Measurements from ENCODE around the gene EPS15. TPM values are rescaled to one million over a fixed set of nuclear protein-coding genes. Genes with fewer than 3 reads are reported as not detected.
"Not testable (repeated sequence)": the region's sequence is repeated elsewhere in the genome, so short reads cannot be mapped to it uniquely, and the experiment has no call there.

The EPS15 gene
- total RNA-seq, 1 donor from 2014 or later: 55.0 TPM

- intact Hi-C loops (cut with micrococcal nuclease): no loop called here
- H3K27ac Mint-ChIP-seq: no peak overlapping the region
- H3K9me3 Mint-ChIP-seq: no peaks in the 10 kb centered on the region
- no peak overlapping the region for H3K4me3 Mint-ChIP-seq
- DNase-seq: no peak
- H3K36me3 Mint-ChIP-seq (ENCODE audit: low read depth): peaks cover 40% of the 10 kb centered on the region
- peaks cover 2% of the 10 kb centered on the region for H3K4me1 Mint-ChIP-seq
- H3K27me3 Mint-ChIP-seq: no peaks in the 10 kb centered on the region
These were observed 101.3 kb downstream of the EPS15 start for GRCh38 chr1:51417496-51418383.

DNA sequence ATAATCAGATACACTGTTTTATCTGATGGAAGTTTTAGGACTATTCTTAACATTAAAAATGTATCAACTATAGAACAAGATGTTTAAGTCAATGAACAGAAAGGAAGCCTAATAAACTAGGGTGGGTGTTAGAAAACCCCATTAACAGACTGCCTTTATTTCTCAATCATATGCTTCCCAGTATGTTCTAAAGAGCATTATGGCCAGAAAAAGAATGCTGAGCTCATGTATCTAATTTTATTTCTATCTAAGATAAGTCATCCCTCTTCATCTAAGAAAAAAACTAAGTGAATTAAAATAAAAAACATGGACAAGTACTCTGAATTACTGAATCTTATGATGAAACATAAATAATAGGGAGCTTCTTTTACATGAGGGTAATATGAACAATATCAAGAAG, 102.2 kb downstream of the EPS15 start:
- H3K27me3 Mint-ChIP-seq: no peaks in the 10 kb centered on the region
- peaks cover 44% of the 10 kb centered on the region for H3K36me3 Mint-ChIP-seq (ENCODE audit: low read depth)
- no peak overlapping the region for H3K27ac Mint-ChIP-seq
- H3K4me1 Mint-ChIP-seq: no peaks in the 10 kb centered on the region
- no peak for DNase-seq
- intact Hi-C loops (cut with micrococcal nuclease): no loop called here
- H3K9me3 Mint-ChIP-seq: peaks cover 5% of the 10 kb centered on the region
- H3K4me3 Mint-ChIP-seq: no peak overlapping the region

GRCh38 chr1:51415963-51416362, 103.1 kb downstream of the EPS15 start:
- intact Hi-C loops (cut with micrococcal nuclease): no loop called here
- no peaks in the 10 kb centered on the region for H3K27me3 Mint-ChIP-seq
- H3K36me3 Mint-ChIP-seq (ENCODE audit: low read depth): peaks cover 46% of the 10 kb centered on the region
- no peak overlapping the region for H3K4me3 Mint-ChIP-seq
- H3K9me3 Mint-ChIP-seq: peaks cover 6% of the 10 kb centered on the region
- no peaks in the 10 kb centered on the region for H3K4me1 Mint-ChIP-seq
- no peak for DNase-seq
- H3K27ac Mint-ChIP-seq: no peak overlapping the region

DNA sequence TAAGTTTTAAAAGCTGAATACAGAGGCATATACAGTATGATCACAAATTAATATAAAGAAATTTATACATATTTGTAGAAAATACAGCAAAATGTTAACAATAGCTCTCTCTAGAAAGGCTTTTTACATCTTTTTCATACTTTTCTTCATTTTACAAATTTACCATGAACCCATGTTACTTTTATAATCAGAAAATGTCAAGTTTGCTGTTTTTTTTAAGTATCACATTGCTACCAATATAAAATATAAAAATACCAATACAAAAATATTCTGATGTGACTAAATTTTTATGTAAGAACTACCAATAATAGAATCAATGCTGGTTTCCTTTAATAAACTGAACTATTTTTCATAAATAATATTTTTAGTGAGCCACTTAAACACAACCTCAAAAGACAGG, 104.3 kb downstream of the EPS15 start:
- intact Hi-C loops (cut with micrococcal nuclease): no loop called here
- no peak for DNase-seq
- no peak overlapping the region for H3K4me3 Mint-ChIP-seq
- H3K4me1 Mint-ChIP-seq: no peaks in the 10 kb centered on the region
- H3K27ac Mint-ChIP-seq: no peak overlapping the region
- H3K36me3 Mint-ChIP-seq (ENCODE audit: low read depth): peaks cover 41% of the 10 kb centered on the region
- peaks cover 6% of the 10 kb centered on the region for H3K9me3 Mint-ChIP-seq
- no peaks in the 10 kb centered on the region for H3K27me3 Mint-ChIP-seq

GRCh38 chr1:51411820-51412219, 107.2 kb downstream of the EPS15 start:
- H3K27ac Mint-ChIP-seq; H3K27me3 Mint-ChIP-seq; H3K4me1 Mint-ChIP-seq; H3K9me3 Mint-ChIP-seq; DNase-seq; intact Hi-C loops (cut with micrococcal nuclease); H3K4me3 Mint-ChIP-seq: not testable (repeated sequence)
- H3K36me3 Mint-ChIP-seq (ENCODE audit: low read depth): peaks cover 35% of the 10 kb centered on the region

GRCh38 chr1:51410568-51411460, 108.3 kb downstream of the EPS15 start:
- intact Hi-C loops (cut with micrococcal nuclease): no loop called here
- Mint-ChIP-seq H3K27me3 (no peaks in the 10 kb centered on the region), H3K27ac (no peak overlapping the region), H3K36me3 (ENCODE audit: low read depth) (peaks cover 36% of the 10 kb centered on the region), H3K9me3 (peaks cover 6% of the 10 kb centered on the region), H3K4me3 (no peak overlapping the region), H3K4me1 (peaks cover 2% of the 10 kb centered on the region)
- no peak for DNase-seq

- H3K27ac Mint-ChIP-seq: not testable (repeated sequence)
These were observed 109.1 kb downstream of the EPS15 start for GRCh38 chr1:51409755-51410541.

GRCh38 chr1:51392241-51392640, 126.8 kb downstream of the EPS15 start:
- Mint-ChIP-seq H3K36me3 (ENCODE audit: low read depth) (peaks cover 31% of the 10 kb centered on the region), H3K9me3 (peaks cover 5% of the 10 kb centered on the region), H3K27ac (no peak overlapping the region), H3K27me3 (no peaks in the 10 kb centered on the region), H3K4me1 (no peaks in the 10 kb centered on the region), H3K4me3 (no peak overlapping the region)
- DNase-seq: no peak
- intact Hi-C loops (cut with micrococcal nuclease): no loop called here

More at GRCh38 chr1:51409755-51410541, 109.1 kb downstream of the EPS15 start:
- intact Hi-C loops (cut with micrococcal nuclease); H3K4me1 Mint-ChIP-seq; H3K4me3 Mint-ChIP-seq; H3K9me3 Mint-ChIP-seq; DNase-seq; H3K27me3 Mint-ChIP-seq: not testable (repeated sequence)
- H3K36me3 Mint-ChIP-seq (ENCODE audit: low read depth): peaks cover 39% of the 10 kb centered on the region

- H3K27me3 Mint-ChIP-seq; DNase-seq; H3K4me1 Mint-ChIP-seq; H3K9me3 Mint-ChIP-seq; H3K4me3 Mint-ChIP-seq; H3K27ac Mint-ChIP-seq; intact Hi-C loops (cut with micrococcal nuclease): not testable (repeated sequence)
- peaks cover 37% of the 10 kb centered on the region for H3K36me3 Mint-ChIP-seq (ENCODE audit: low read depth)
These were observed 128.4 kb downstream of the EPS15 start for GRCh38 chr1:51390641-51391040.

- H3K27me3 Mint-ChIP-seq; H3K4me3 Mint-ChIP-seq; H3K27ac Mint-ChIP-seq; intact Hi-C loops (cut with micrococcal nuclease); H3K4me1 Mint-ChIP-seq; DNase-seq: not testable (repeated sequence)
- peaks cover 55% of the 10 kb centered on the region for H3K36me3 Mint-ChIP-seq (ENCODE audit: low read depth)
- H3K9me3 Mint-ChIP-seq: peaks cover 23% of the 10 kb centered on the region
These were observed 131.8 kb downstream of the EPS15 start for GRCh38 chr1:51387288-51387687.

GRCh38 chr1:51386259-51386658, 132.8 kb downstream of the EPS15 start:
- H3K27me3 Mint-ChIP-seq; DNase-seq; H3K27ac Mint-ChIP-seq; H3K4me3 Mint-ChIP-seq; intact Hi-C loops (cut with micrococcal nuclease); H3K4me1 Mint-ChIP-seq: not testable (repeated sequence)
- H3K9me3 Mint-ChIP-seq: peaks cover 23% of the 10 kb centered on the region
- peaks cover 54% of the 10 kb centered on the region for H3K36me3 Mint-ChIP-seq (ENCODE audit: low read depth)

- Mint-ChIP-seq H3K27ac (no peak overlapping the region), H3K9me3 (peaks cover 23% of the 10 kb centered on the region), H3K36me3 (ENCODE audit: low read depth) (peaks cover 58% of the 10 kb centered on the region), H3K27me3 (no peaks in the 10 kb centered on the region), H3K4me1 (no peaks in the 10 kb centered on the region), H3K4me3 (no peak overlapping the region)
- intact Hi-C loops (cut with micrococcal nuclease): no loop called here
- DNase-seq: no peak
These were observed 133.3 kb downstream of the EPS15 start for GRCh38 chr1:51385776-51386175.

DNA sequence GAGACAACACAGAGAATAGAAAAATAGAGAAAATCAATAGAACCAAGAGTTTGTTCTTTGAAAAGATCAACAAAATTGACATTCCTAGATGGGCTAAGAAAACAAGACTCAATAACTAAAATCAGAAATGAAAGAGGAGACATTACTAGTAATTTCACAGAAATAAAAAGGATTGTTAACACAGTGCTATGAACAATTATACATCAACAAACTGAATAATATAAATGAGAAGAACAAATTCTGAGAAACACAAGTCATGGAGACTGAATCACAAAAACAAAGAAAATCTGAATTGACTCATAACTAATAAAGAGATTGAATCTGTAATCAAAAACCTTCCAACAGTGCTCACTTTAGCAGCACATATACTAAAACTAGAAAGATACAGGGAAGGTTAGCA, 137.1 kb downstream of the EPS15 start:
- no peaks in the 10 kb centered on the region for H3K27me3 Mint-ChIP-seq
- peaks cover 72% of the 10 kb centered on the region for H3K36me3 Mint-ChIP-seq (ENCODE audit: low read depth)
- no peak for DNase-seq
- H3K27ac Mint-ChIP-seq: no peak overlapping the region
- intact Hi-C loops (cut with micrococcal nuclease): no loop called here
- no peaks in the 10 kb centered on the region for H3K4me1 Mint-ChIP-seq
- no peak overlapping the region for H3K4me3 Mint-ChIP-seq
- H3K9me3 Mint-ChIP-seq: peaks cover 24% of the 10 kb centered on the region

Data from activated CD4-positive, alpha-beta T cell treated with anti-CD3 and anti-CD28 coated beads, Interleukin-2, amount 10 ng/mL, durations not matched to agents 24 days and 14 days (primary cell).